SK-N-SH (cell line): ENCODE data around the gene WDR41. TPM values are rescaled to one million over a fixed set of nuclear protein-coding genes. Genes with fewer than 3 reads are reported as not detected.
A peak's percentile ranks its signal among the peaks of the same experiment; 100 is the strongest.

Experiments used
- CTCF ChIA-PET: fragments of 300-600, 350-600 bp; formaldehyde crosslinking; extraction: SDS; loops from one replicate; lab custom pipeline; 2021; lab: Yijun Ruan, JAX
- POLR2A ChIA-PET: fragments of 350-600 bp; sonication (Branson Sonifier 250); formaldehyde crosslinking; extraction: SDS; loops from one replicate; lab custom pipeline; 2020; ENCODE audit warnings: antibody characterized with exemption, inconsistent platforms; lab: Yijun Ruan, JAX
- DNase-seq: peaks from one replicate; pipeline ENCODE4 v3.0.0; 2012
- H2AFZ ChIP-seq: fragments of 200-600 bp; sonication (generic); 2 replicates; pipeline ENCODE4 v1.8.1; 2016; ENCODE audit warnings: antibody characterized with exemption, mild to moderate bottlenecking, low read depth
- H3F3A ChIP-seq: fragments of 200-600 bp; sonication (generic); replicated peaks from 2 replicates; pipeline ENCODE3; 2016; ENCODE audit warnings: antibody characterized with exemption, mild to moderate bottlenecking; ENCODE audit not compliant: insufficient read depth
- H3K27ac ChIP-seq, 2 experiments: fragments of 200-500 bp in 1 of 2; fragments of 200-600 bp in 1 of 2; sonication (Bioruptor generic) in 1 of 2; sonication (generic), shearing (Covaris generic) in 1 of 2; 2 replicates each; pipeline versions ENCODE4 v1.5.1 to v1.6.1; 2014 to 2016; ENCODE audit warnings: low read depth in 2 of 2, inconsistent platforms in 1 of 2, low read length in 1 of 2, mild to moderate bottlenecking in 1 of 2, mixed read lengths in 1 of 2
- H3K27me3 ChIP-seq: fragments of 200-600 bp; sonication (generic), shearing (Covaris generic); 2 replicates; pipeline ENCODE4 v1.6.1; 2016; ENCODE audit warnings: mixed run types; ENCODE audit not compliant: insufficient read depth
- H3K36me3 ChIP-seq, 2 experiments: fragments of 200-500 bp in 1 of 2; fragments of 200-600 bp in 1 of 2; sonication (Bioruptor generic) in 1 of 2; sonication (generic) in 1 of 2; replicated peaks in 1 of 2; 2 replicates each; pipeline versions ENCODE3 to v1.5.1; 2014 to 2016; ENCODE audit warnings: low read length in 1 of 2, mild to moderate bottlenecking in 1 of 2; ENCODE audit not compliant: insufficient read depth in 2 of 2, control insufficient read depth in 1 of 2
- H3K4me1 ChIP-seq, 2 experiments: fragments of 200-500 bp in 1 of 2; fragments of 200-600 bp in 1 of 2; sonication (Bioruptor generic) in 1 of 2; sonication (generic), shearing (Covaris generic) in 1 of 2; 2 replicates each; pipeline versions ENCODE4 v1.5.1 to v1.6.1; 2014 to 2016; ENCODE audit warnings: low read depth in 1 of 2, low read length in 1 of 2, mixed run types in 1 of 2; ENCODE audit not compliant: insufficient read depth in 2 of 2, control insufficient read depth in 1 of 2
- H3K4me2 ChIP-seq: fragments of 200-600 bp; sonication (generic), shearing (Covaris generic); 2 replicates; pipeline ENCODE4 v1.6.1; 2017; ENCODE audit warnings: mixed run types
- H3K4me3 ChIP-seq, 2 experiments: fragments of 200-500 bp in 1 of 2; fragments of 200-600 bp in 1 of 2; sonication (Bioruptor generic) in 1 of 2; sonication (generic), shearing (Covaris generic) in 1 of 2; 2 replicates each; pipeline versions ENCODE4 v1.5.1 to v1.8.1; 2014 to 2016; ENCODE audit warnings: low read depth in 2 of 2, inconsistent platforms in 1 of 2, low read length in 1 of 2, mild to moderate bottlenecking in 1 of 2, mixed read lengths in 1 of 2, moderate library complexity in 1 of 2
- H3K79me2 ChIP-seq: fragments of 200-600 bp; sonication (generic); 2 replicates; pipeline ENCODE4 v1.8.1; 2017; ENCODE audit warnings: mild to moderate bottlenecking; ENCODE audit not compliant: insufficient read depth
- H3K9ac ChIP-seq: fragments of 200-600 bp; sonication (generic); 2 replicates; pipeline ENCODE4 v1.6.1; 2017; ENCODE audit warnings: mixed run types
- H3K9me2 ChIP-seq: fragments of 200-600 bp; sonication (generic); 2 replicates; pipeline ENCODE4 v1.6.1; 2017; ENCODE audit warnings: mixed run types
- H3K9me3 ChIP-seq: fragments of 200-600 bp; sonication (generic); 2 replicates; pipeline ENCODE4 v1.6.1; 2017; ENCODE audit warnings: mixed run types, mild to moderate bottlenecking, moderate library complexity
- H4K20me1 ChIP-seq: fragments of 200-600 bp; sonication (generic); 2 replicates; pipeline ENCODE4 v1.6.1; 2017; ENCODE audit warnings: mild to moderate bottlenecking, mixed run types; ENCODE audit not compliant: insufficient read depth
- GABPA ChIP-seq: IDR thresholded peaks from 2 replicates; pipeline ENCODE4 v1.4.0; 2012; ENCODE audit warnings: low read depth, mild to moderate bottlenecking
- GATA2 ChIP-seq: sonication (generic); formaldehyde crosslinking; IDR thresholded peaks from 2 replicates; pipeline ENCODE4 v1.5.0; 2020; ENCODE audit warnings: mild to moderate bottlenecking, missing genetic modification reagents
- MEF2A ChIP-seq: IDR thresholded peaks from 2 replicates; pipeline ENCODE4 v1.4.0; 2012; ENCODE audit warnings: low read depth, borderline replicate concordance
- NFIC ChIP-seq: IDR thresholded peaks from 2 replicates; pipeline ENCODE4 v1.4.0; 2012; ENCODE audit warnings: borderline replicate concordance
- PBX3 ChIP-seq: IDR thresholded peaks from 2 replicates; pipeline ENCODE4; 2012
- POLR2AphosphoS5 ChIP-seq: IDR thresholded peaks from 2 replicates; pipeline ENCODE4 v1.6.1; 2012; ENCODE audit warnings: low read depth, low read length
- RAD21 ChIP-seq: IDR thresholded peaks from 2 replicates; pipeline ENCODE4 v1.6.1; 2012; ENCODE audit warnings: mild to moderate bottlenecking, low read length
- RCOR1 ChIP-seq: fragments of 150-350 bp; IDR thresholded peaks from 2 replicates; pipeline ENCODE4 v1.6.1; 2017; ENCODE audit warnings: antibody characterized with exemption, low read length
- RFX5 ChIP-seq: IDR thresholded peaks from 2 replicates; pipeline ENCODE4 v1.6.1; 2012; ENCODE audit warnings: mild to moderate bottlenecking, improper control_type of control experiment, low read length
- TEAD4 ChIP-seq: IDR thresholded peaks from 2 replicates; pipeline ENCODE4 v1.4.0; 2012; ENCODE audit warnings: mild to moderate bottlenecking, borderline replicate concordance; ENCODE audit not compliant: insufficient read depth
- WGBS: methylation state at CpG from one replicate; pipeline ENCODE4 v1.1.6; 2017; ENCODE audit warnings: low lambda C conversion rate; 5-methylcytosine and 5-hydroxymethylcytosine counted together
- polyA plus RNA-seq, 3 experiments: library from polyadenylated mRNA; depleted of rRNA; stranded (reverse); fragments of >200 nt; gene quantifications; 2 replicates each; pipeline ENCODE4 v1.2.3, GENCODE V29; 2012
- TF ChIP-seq, protein P1 (sequence below): IDR thresholded peaks from 2 replicates; pipeline ENCODE4 v1.4.0; 2012; ENCODE audit warnings: low read depth

WDR41 gene
- polyA plus RNA-seq, 1 of the 3 experiments (the other 2 are of a cell fraction), result 17.2 TPM

DNA sequence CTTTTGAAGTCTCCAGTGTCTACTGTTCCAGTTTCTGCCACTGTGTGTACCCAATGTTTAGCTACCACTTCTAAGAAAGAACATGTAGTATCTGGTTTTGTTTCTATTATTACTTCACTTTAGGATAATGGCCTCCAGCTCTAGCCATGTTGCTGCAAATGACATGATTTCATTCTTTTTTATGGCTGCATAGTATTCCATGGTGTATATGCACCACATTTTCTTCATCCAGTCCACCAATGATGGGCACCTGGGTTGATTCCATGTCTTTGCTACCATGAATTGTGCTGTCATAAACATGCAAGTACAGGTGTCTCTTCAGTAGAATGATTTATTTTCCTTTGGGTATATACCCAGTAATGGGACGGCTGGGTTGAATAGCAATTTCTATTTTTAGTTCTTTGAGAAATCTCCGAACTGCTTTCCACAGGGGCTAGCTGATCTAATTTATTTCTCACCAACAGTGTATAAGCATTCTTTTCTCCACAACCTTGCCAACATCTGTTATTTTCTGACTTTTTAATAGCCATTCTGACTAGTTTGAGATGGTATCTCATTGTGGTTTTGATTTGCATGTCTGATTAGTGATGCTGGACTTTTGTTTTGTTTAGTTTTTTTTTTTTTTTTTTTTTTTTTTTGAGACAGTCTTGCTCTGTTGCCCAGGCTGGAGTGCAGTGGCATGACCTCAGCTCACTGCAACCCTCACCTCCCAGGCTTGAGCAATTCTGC lies 68.9 kb downstream of the WDR41 start:
- CTCF ChIA-PET, result interaction anchor here (1.2 to 1.7 kb wide), 2 partner anchors 14 to 278 kb away, joined by 5 to 11 read pairs; no protein-coding TSS in a partner anchor
- no peak overlapping the region for H3K4me3 ChIP-seq
- H3K9me2 ChIP-seq, result no peaks in the 10 kb centered on the region
- no peak for DNase-seq
- peaks cover 8% of the 10 kb centered on the region for H3F3A ChIP-seq
- no peaks in the 10 kb centered on the region for H3K9me3 ChIP-seq
- TF ChIP-seq GABPA (no peak), PBX3 (peak; percentile 36)
- TF ChIP-seq, all 33 proteins: peak for 1
- Histone ChIP-seq H3K9ac (no peak overlapping the region), H2AFZ (no peak overlapping the region), H3K4me1 (peaks cover 1% of the 10 kb centered on the region in 2 experiments; a peak in 1 of 4 replicates), H4K20me1 (no peaks in the 10 kb centered on the region), H3K79me2 (no peaks in the 10 kb centered on the region), H3K27ac (no peak overlapping the region), H3K36me3 (peaks cover 0 to 12% of the 10 kb centered on the region in 2 experiments), H3K4me2 (no peak overlapping the region), H3K27me3 (no peaks in the 10 kb centered on the region)
- POLR2A ChIA-PET, result no interaction called here
- WGBS, result 50% methylated on average over 2 of the region's 2 CpGs

DNA sequence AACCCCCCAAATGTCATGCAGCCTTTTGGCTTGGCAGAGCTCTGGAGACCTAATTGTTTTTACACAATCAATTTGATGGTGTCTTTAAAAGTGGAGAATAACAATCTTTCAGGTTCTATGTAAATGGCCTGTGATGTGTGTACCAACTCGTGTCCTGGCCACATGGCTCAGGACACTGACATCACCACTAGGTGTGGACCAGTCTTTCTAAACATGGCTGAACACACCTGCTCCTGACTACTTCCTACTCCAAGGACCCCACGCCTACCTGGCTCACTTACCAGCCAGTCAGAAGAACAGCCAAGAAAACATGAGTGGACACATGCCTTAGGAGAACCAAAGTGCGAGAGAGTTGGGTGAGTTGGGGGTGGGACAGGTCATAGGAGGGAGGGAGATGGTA lies 71.2 kb downstream of the WDR41 start:
- Histone ChIP-seq H3K9ac (no peak overlapping the region), H3K4me3 (no peak overlapping the region), H3K4me1 (peaks cover 0 to 13% of the 10 kb centered on the region in 2 experiments; a peak in 1 of 4 replicates), H3F3A (no peaks in the 10 kb centered on the region), H3K9me2 (no peaks in the 10 kb centered on the region), H3K4me2 (no peak overlapping the region), H2AFZ (no peak overlapping the region), H3K36me3 (peaks cover 0 to 3% of the 10 kb centered on the region in 2 experiments), H3K9me3 (no peaks in the 10 kb centered on the region), H3K27me3 (no peaks in the 10 kb centered on the region), H3K79me2 (no peaks in the 10 kb centered on the region), H3K27ac (no peak overlapping the region), H4K20me1 (no peaks in the 10 kb centered on the region)
- WGBS, result 58% methylated on average over 3 of the region's 3 CpGs
- TF ChIP-seq NFIC, result no peak
- TF ChIP-seq RAD21, result no peak
- no peak for TF ChIP-seq TEAD4
- TF ChIP-seq, protein P1, sequence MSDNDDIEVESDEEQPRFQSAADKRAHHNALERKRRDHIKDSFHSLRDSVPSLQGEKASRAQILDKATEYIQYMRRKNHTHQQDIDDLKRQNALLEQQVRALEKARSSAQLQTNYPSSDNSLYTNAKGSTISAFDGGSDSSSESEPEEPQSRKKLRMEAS, result no peak
- no peak for TF ChIP-seq GATA2 (CRISPR knock-in tag)
- no peak for TF ChIP-seq RFX5
- no peak for TF ChIP-seq POLR2AphosphoS5
- no peak for TF ChIP-seq RCOR1
- no peak for TF ChIP-seq MEF2A
- POLR2A ChIA-PET, result no interaction called here
- no peak for DNase-seq
- CTCF ChIA-PET, result interaction anchor here (0.6 to 2.2 kb wide), 2 partner anchors 14 to 16 kb away, joined by 3 to 7 read pairs; no protein-coding TSS in a partner anchor
